Islet precursor cell (in vitro differentiated cells): ENCODE data around the gene BAG2.

Experiments used
- DNase-seq: peaks from one replicate; pipeline ENCODE4 v3.0.0-alpha.2; 2018

Gene BAG2

GRCh38 chr6:57224769-57225515, 52.8 kb downstream of the BAG2 start:
- DNase-seq: no peak

- no peak for DNase-seq
Observed at GRCh38 chr6:57226221-57226620, 54.1 kb downstream of the BAG2 start.
